IMR-90 (cell line): Measurements from ENCODE around the gene INO80D. TPM values are rescaled to one million over a fixed set of nuclear protein-coding genes. Genes with fewer than 3 reads are reported as not detected.

ENCODE experiments used
- ATAC-seq: fragments of 200-7000 bp; cut with Tn5 transposase; 2 replicates; pipeline ENCODE4 v1.9.1; 2020; ENCODE audit warnings: low read depth, mild to moderate bottlenecking, moderate library complexity
- BruUV-seq: library from RNA; stranded (reverse); fragments of 400-500 nt; replicated peaks from 2 replicates; lab custom pipeline; 2021; lab: Mats Ljungman, UMichigan
- CTCF ChIA-PET: fragments of 300-600 bp; formaldehyde crosslinking; extraction: SDS; loops from one replicate; lab custom pipeline; 2021; ENCODE audit warnings: antibody characterized with exemption; lab: Yijun Ruan, JAX
- POLR2A ChIA-PET: fragments of 300-600 bp; sonication (Branson Sonifier 250); formaldehyde crosslinking; loops from one replicate; lab custom pipeline; 2022; ENCODE audit warnings: antibody characterized with exemption; ENCODE audit not compliant: unreplicated experiment; lab: Charles Lee
- DNase-seq: peaks from one replicate; pipeline ENCODE4 v3.0.0; 2013
- H2AFZ ChIP-seq: replicated peaks from 2 replicates; pipeline ENCODE3; 2013; ENCODE audit warnings: low read length, mild to moderate bottlenecking; ENCODE audit not compliant: poor library complexity
- H2AK5ac ChIP-seq: 2 replicates; pipeline ENCODE4 v1.6.1; 2013; ENCODE audit warnings: low read depth, low read length, inconsistent platforms
- H2AK9ac ChIP-seq: replicated peaks from 2 replicates; pipeline ENCODE3; 2013; ENCODE audit warnings: mild to moderate bottlenecking, low read depth, low read length, moderate library complexity; ENCODE audit not compliant: poor library complexity
- H2BK120ac ChIP-seq: 2 replicates; pipeline ENCODE4 v1.6.1; 2013; ENCODE audit warnings: low read depth, low read length, inconsistent platforms
- H2BK15ac ChIP-seq: 3 replicates; pipeline ENCODE4 v1.6.1; 2013; ENCODE audit warnings: low read depth, low read length, inconsistent platforms
- H2BK20ac ChIP-seq: 2 replicates; pipeline ENCODE4 v1.6.1; 2013; ENCODE audit warnings: low read depth, mild to moderate bottlenecking, inconsistent platforms, low read length, moderate library complexity
- H2BK5ac ChIP-seq: 2 replicates; pipeline ENCODE4 v1.6.1; 2013; ENCODE audit warnings: mild to moderate bottlenecking, low read depth, low read length, inconsistent platforms; ENCODE audit not compliant: poor library complexity, severe bottlenecking
- H3K14ac ChIP-seq: replicated peaks from 2 replicates; pipeline ENCODE4 v1.6.1; 2013; ENCODE audit warnings: low read depth, low read length, inconsistent platforms
- H3K18ac ChIP-seq: 2 replicates; pipeline ENCODE4 v1.6.1; 2013; ENCODE audit warnings: low read depth, low read length, control low read depth
- H3K23ac ChIP-seq: 2 replicates; pipeline ENCODE4 v1.6.1; 2013; ENCODE audit warnings: low read depth, low read length, inconsistent platforms
- H3K27ac ChIP-seq: 2 replicates; pipeline ENCODE4 v1.5.1; 2013; ENCODE audit warnings: mild to moderate bottlenecking, control low read depth, low read length; ENCODE audit not compliant: insufficient read depth
- H3K27me3 ChIP-seq: 2 replicates; pipeline ENCODE4 v1.6.1; 2013; ENCODE audit warnings: low read length; ENCODE audit not compliant: control insufficient read depth, insufficient read depth
- H3K36me3 ChIP-seq: 2 replicates; pipeline ENCODE4 v1.6.1; 2013; ENCODE audit warnings: low read length, mixed read lengths; ENCODE audit not compliant: control insufficient read depth, insufficient read depth
- H3K4ac ChIP-seq: 2 replicates; pipeline ENCODE4 v1.6.1; 2013; ENCODE audit warnings: low read depth, low read length, inconsistent platforms
- H3K4me1 ChIP-seq: 2 replicates; pipeline ENCODE4 v1.6.1; 2013; ENCODE audit warnings: low read length, mixed read lengths; ENCODE audit not compliant: control insufficient read depth, insufficient read depth
- H3K4me2 ChIP-seq: 2 replicates; pipeline ENCODE4 v1.6.1; 2013; ENCODE audit warnings: low read depth, mild to moderate bottlenecking, control low read depth, low read length, moderate library complexity
- H3K4me3 ChIP-seq: 2 replicates; pipeline ENCODE4 v1.5.1; 2013; ENCODE audit warnings: low read depth, mild to moderate bottlenecking, control low read depth, low read length, moderate library complexity; ENCODE audit not compliant: insufficient read depth
- H3K56ac ChIP-seq: 2 replicates; pipeline ENCODE4 v1.6.1; 2013; ENCODE audit warnings: low read length, inconsistent platforms; ENCODE audit not compliant: insufficient read depth; ENCODE audit errors: extremely low read depth
- H3K79me1 ChIP-seq, 2 experiments: 2 replicates each; pipeline ENCODE4 v1.6.1; 2013; ENCODE audit warnings: low read length in 2 of 2, inconsistent platforms in 1 of 2, low read depth in 1 of 2
- H3K9ac ChIP-seq: 2 replicates; pipeline ENCODE4 v1.6.1; 2013; ENCODE audit warnings: low read depth, low read length, control low read depth
- H3K9me1 ChIP-seq: 2 replicates; pipeline ENCODE4 v1.6.1; 2013; ENCODE audit warnings: low read length, inconsistent platforms; ENCODE audit not compliant: insufficient read depth
- H3K9me3 ChIP-seq: 2 replicates; pipeline ENCODE4 v1.6.1; 2013; ENCODE audit warnings: low read length; ENCODE audit not compliant: control insufficient read depth, insufficient read depth
- H4K20me1 ChIP-seq: 2 replicates; pipeline ENCODE4 v1.6.1; 2013; ENCODE audit warnings: low read length, inconsistent platforms; ENCODE audit not compliant: insufficient read depth
- H4K5ac ChIP-seq: 2 replicates; pipeline ENCODE4 v1.6.1; 2013; ENCODE audit warnings: mild to moderate bottlenecking, low read depth, low read length, control low read depth
- H4K8ac ChIP-seq, 2 experiments: 2 replicates each; pipeline ENCODE4 v1.6.1; 2013; ENCODE audit warnings: low read depth in 2 of 2, low read length in 2 of 2, control low read depth in 1 of 2, inconsistent platforms in 1 of 2
- H4K91ac ChIP-seq: 2 replicates; pipeline ENCODE4 v1.6.1; 2013; ENCODE audit warnings: low read depth, low read length, inconsistent platforms; ENCODE audit not compliant: insufficient read depth
- CEBPB ChIP-seq: IDR thresholded peaks from 2 replicates; pipeline ENCODE4 v1.6.1; 2012; ENCODE audit warnings: low read depth, low read length, improper control_type of control experiment
- CHD1 ChIP-seq: IDR thresholded peaks from 2 replicates; pipeline ENCODE4 v1.6.1; 2012; ENCODE audit warnings: low read depth, low read length, improper control_type of control experiment
- CTCF ChIP-seq: conservative IDR thresholded peaks from 2 replicates; pipeline ENCODE4 v1.5.1; 2012; ENCODE audit warnings: mild to moderate bottlenecking, low read depth, low read length, improper control_type of control experiment
- MAFK ChIP-seq: IDR thresholded peaks from 2 replicates; pipeline ENCODE4 v1.6.1; 2012; ENCODE audit warnings: low read depth, low read length, improper control_type of control experiment
- MAZ ChIP-seq: IDR thresholded peaks from 2 replicates; pipeline ENCODE4 v1.6.1; 2012; ENCODE audit warnings: low read depth, mild to moderate bottlenecking, low read length, improper control_type of control experiment, moderate library complexity, borderline replicate concordance
- MXI1 ChIP-seq: IDR thresholded peaks from 2 replicates; pipeline ENCODE4 v1.6.1; 2012; ENCODE audit warnings: low read depth, mild to moderate bottlenecking, low read length, moderate library complexity, borderline replicate concordance
- NFE2L2 ChIP-seq: fragments of 150-350 bp; IDR thresholded peaks from 2 replicates; pipeline ENCODE4 v1.6.1; 2016; ENCODE audit warnings: low read depth, mild to moderate bottlenecking, low read length
- POLR2A ChIP-seq: IDR thresholded peaks from 2 replicates; pipeline ENCODE4 v1.6.1; 2012; ENCODE audit warnings: mild to moderate bottlenecking, low read depth, low read length
- RAD21 ChIP-seq: IDR thresholded peaks from 2 replicates; pipeline ENCODE4 v1.6.1; 2012; ENCODE audit warnings: low read length, improper control_type of control experiment
- RFX5 ChIP-seq: IDR thresholded peaks from 2 replicates; pipeline ENCODE4 v1.8.0; 2012; ENCODE audit warnings: low read depth, mild to moderate bottlenecking, low read length, moderate library complexity
- SMC3 ChIP-seq: fragments of 150-350 bp; IDR thresholded peaks from 2 replicates; pipeline ENCODE4 v1.6.1; 2016; ENCODE audit warnings: low read depth, mild to moderate bottlenecking, antibody characterized with exemption, low read length, moderate library complexity
- USF2 ChIP-seq: fragments of 150-350 bp; IDR thresholded peaks from 2 replicates; pipeline ENCODE4 v1.6.1; 2017; ENCODE audit warnings: mild to moderate bottlenecking, antibody characterized with exemption, low read length, low read depth
- WGBS, 2 experiments: methylation state at CpG; one replicate each; pipeline versions ENCODE4 v1.1.5 to v1.1.7; 2013; ENCODE audit warnings: missing lambda C conversion rate in 2 of 2; ENCODE audit not compliant: insufficient read length in 1 of 2; ENCODE audit errors: extremely low coverage in 2 of 2; 5-methylcytosine and 5-hydroxymethylcytosine counted together
- dilution Hi-C: fragments of 300-500 bp; cut with HindIII; formaldehyde crosslinking; loops from one replicate; pipeline ENCODE4 v1.14.3; 2018; ENCODE audit warnings: low sequenced_read_pairs; ENCODE audit not compliant: unreplicated experiment
- in situ Hi-C: fragments of 300-500 bp; cut with MboI; formaldehyde crosslinking; loops from 3 replicates; pipeline ENCODE4 v1.14.3; 2019; ENCODE audit warnings: low sequenced_read_pairs, inconsistent platforms, mixed read lengths
- intact Hi-C: fragments of 100-400 bp; cut with micrococcal nuclease; formaldehyde crosslinking; loops from 2 replicates; pipeline ENCODE4 v1.10.0; 2022
- polyA plus RNA-seq, 3 experiments: library from polyadenylated mRNA; depleted of rRNA; stranded (reverse); fragments of >200 nt; gene quantifications; 2 replicates each; pipeline ENCODE4 v1.2.3, GENCODE V29; 2012; ENCODE audit warnings: low replicate concordance in 1 of 3
- total RNA-seq: library from RNA; depleted of rRNA; stranded (reverse); fragments of >200 nt; gene quantifications from 2 replicates; pipeline ENCODE4 v1.2.3, GENCODE V29; 2012
- TF ChIP-seq, protein P1 (sequence below): fragments of 150-350 bp; IDR thresholded peaks from 2 replicates; pipeline ENCODE4 v1.6.1; 2016; ENCODE audit warnings: low read depth, mild to moderate bottlenecking, low read length, moderate library complexity, borderline replicate concordance

Gene INO80D
- total and polyA plus RNA-seq, 2 of the 4 experiments (the other 2 are of a cell fraction) = 0.79 to 4.5 TPM

- CTCF ChIA-PET = interaction anchor here (1.4 kb wide), 1 partner anchor 16 kb away, joined by 4 read pairs; no protein-coding TSS in a partner anchor
- dilution Hi-C loops = no loop called here
Measured at GRCh38 chr2:205995260-205995659, 90.7 kb downstream of the INO80D start.

More at GRCh38 chr2:205995260-205995659, 90.7 kb downstream of the INO80D start:
- no peaks in the 10 kb centered on the region for H4K20me1 ChIP-seq
- H3K36me3 ChIP-seq = 0 out of 2 replicates have a peak, but pooled peaks cover 1% of the 10 kb centered on the region
- H2AK9ac ChIP-seq = no peak overlapping the region
- POLR2A ChIA-PET = no interaction called here
- no peak overlapping the region for H4K91ac ChIP-seq
- H3K9ac ChIP-seq = no peak overlapping the region
- TF ChIP-seq MXI1 (no peak), USF2 (no peak), POLR2A (no peak), MAZ (no peak), RAD21 (no peak), NFE2L2 (no peak), CEBPB (no peak), CTCF (no peak), SMC3 (no peak), CHD1 (no peak), MAFK (no peak), RFX5 (no peak)
- TF ChIP-seq, protein P1, sequence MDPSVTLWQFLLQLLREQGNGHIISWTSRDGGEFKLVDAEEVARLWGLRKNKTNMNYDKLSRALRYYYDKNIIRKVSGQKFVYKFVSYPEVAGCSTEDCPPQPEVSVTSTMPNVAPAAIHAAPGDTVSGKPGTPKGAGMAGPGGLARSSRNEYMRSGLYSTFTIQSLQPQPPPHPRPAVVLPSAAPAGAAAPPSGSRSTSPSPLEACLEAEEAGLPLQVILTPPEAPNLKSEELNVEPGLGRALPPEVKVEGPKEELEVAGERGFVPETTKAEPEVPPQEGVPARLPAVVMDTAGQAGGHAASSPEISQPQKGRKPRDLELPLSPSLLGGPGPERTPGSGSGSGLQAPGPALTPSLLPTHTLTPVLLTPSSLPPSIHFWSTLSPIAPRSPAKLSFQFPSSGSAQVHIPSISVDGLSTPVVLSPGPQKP = no peak
- ATAC-seq (no peak), DNase-seq (no peak)
- no peaks in the 10 kb centered on the region for H3K4me1 ChIP-seq
- no peak overlapping the region for H3K27ac ChIP-seq
- H4K8ac ChIP-seq = no peak overlapping the region
- no peaks in the 10 kb centered on the region for H3K79me1 ChIP-seq
- H2BK5ac ChIP-seq = no peak overlapping the region
- no TSS peak for BruUV-seq
- no peak overlapping the region for H3K14ac ChIP-seq
- no peak overlapping the region for H2AK5ac ChIP-seq
- no peaks in the 10 kb centered on the region for H3K9me1 ChIP-seq
- no peak overlapping the region for H3K18ac ChIP-seq
- no peak overlapping the region for H2BK120ac ChIP-seq
- no peak overlapping the region for H4K5ac ChIP-seq
- no peak overlapping the region for H3K56ac ChIP-seq
- in situ Hi-C loops (no loop called here), intact Hi-C loops (loop anchor here (10.0 kb wide), 1 partner anchor 940 kb away; the partner anchor contains the start of gene CPO)
- H3K27me3 ChIP-seq = no peaks in the 10 kb centered on the region
- H3K9me3 ChIP-seq = no peaks in the 10 kb centered on the region
- H3K4ac ChIP-seq = no peak overlapping the region
- H3K4me2 ChIP-seq = no peak overlapping the region
- H2BK20ac ChIP-seq = no peak overlapping the region
- no CpG with 5 or more reads among the region's 1 CpG for WGBS, 2 experiments
- H2AFZ ChIP-seq = no peak overlapping the region
- H3K4me3 ChIP-seq = no peak overlapping the region
- H2BK15ac ChIP-seq = no peak overlapping the region
- no peak overlapping the region for H3K23ac ChIP-seq
